Measurements from ENCODE around the gene ZFP37. TPM values are rescaled to one million over a fixed set of nuclear protein-coding genes. Genes with fewer than 3 reads are reported as not detected.
"Not testable (repeated sequence)": the region's sequence is repeated elsewhere in the genome, so short reads cannot be mapped to it uniquely, and the experiment has no call there.

Gene ZFP37
- total RNA-seq, 1 donor from 2014 or later = 14.1 TPM

GRCh38 chr9:113062932-113063310 is 6.4 kb upstream of the ZFP37 start:
- not testable (repeated sequence) for H3F3A ChIP-seq (ENCODE audit: low read depth); H3K9ac ChIP-seq; H3K4me1 Mint-ChIP-seq; H3K4me3 ChIP-seq; H4K20me1 ChIP-seq (ENCODE audit: low read depth); H3K9me3 ChIP-seq (ENCODE audit: low read depth); H3K27ac Mint-ChIP-seq; H3K4me2 ChIP-seq; H3K79me2 ChIP-seq (ENCODE audit: low read depth); H3K4me1 ChIP-seq; H3K36me3 ChIP-seq; H3K27ac ChIP-seq; H3K4me3 Mint-ChIP-seq; H3K36me3 Mint-ChIP-seq; DNase-seq (ENCODE audit: low spot score); H2AFZ ChIP-seq (replicated peaks)
- Mint-ChIP-seq H3K9me3 (peaks cover 15% of the 10 kb centered on the region), H3K27me3 (ENCODE audit: insufficient read depth, low read depth) (peaks cover 12% of the 10 kb centered on the region)
- H3K27me3 ChIP-seq = peaks cover 44% of the 10 kb centered on the region

GRCh38 chr9:113062256-113062931 is 5.9 kb upstream of the ZFP37 start:
- H3K9me3 ChIP-seq (ENCODE audit: low read depth); DNase-seq (ENCODE audit: low spot score); H3K4me3 ChIP-seq; H3K27ac Mint-ChIP-seq; H3F3A ChIP-seq (ENCODE audit: low read depth); H3K4me3 Mint-ChIP-seq; H3K79me2 ChIP-seq (ENCODE audit: low read depth); H3K27ac ChIP-seq; H4K20me1 ChIP-seq (ENCODE audit: low read depth); H3K4me2 ChIP-seq; H3K4me1 Mint-ChIP-seq; H3K36me3 ChIP-seq; H2AFZ ChIP-seq (replicated peaks); H3K4me1 ChIP-seq; H3K36me3 Mint-ChIP-seq; H3K9ac ChIP-seq: not testable (repeated sequence)
- H3K27me3 ChIP-seq = peaks cover 49% of the 10 kb centered on the region
- H3K9me3 Mint-ChIP-seq = peaks cover 15% of the 10 kb centered on the region
- peaks cover 12% of the 10 kb centered on the region for H3K27me3 Mint-ChIP-seq (ENCODE audit: insufficient read depth, low read depth)

GRCh38 chr9:113061072-113061850 is 4.7 kb upstream of the ZFP37 start:
- not testable (repeated sequence) for H3K4me3 ChIP-seq; H3K79me2 ChIP-seq (ENCODE audit: low read depth); H3K4me2 ChIP-seq; H3K4me3 Mint-ChIP-seq; H2AFZ ChIP-seq (replicated peaks); H3K9ac ChIP-seq; H3K36me3 Mint-ChIP-seq; H3K9me3 ChIP-seq (ENCODE audit: low read depth); H3K36me3 ChIP-seq; H3K4me1 Mint-ChIP-seq; H3K27ac Mint-ChIP-seq; H3F3A ChIP-seq (ENCODE audit: low read depth); H3K27ac ChIP-seq; H3K4me1 ChIP-seq; H4K20me1 ChIP-seq (ENCODE audit: low read depth)
- peaks cover 53% of the 10 kb centered on the region for H3K27me3 ChIP-seq
- peak; percentile 32 for DNase-seq (ENCODE audit: low spot score)
- Mint-ChIP-seq H3K27me3 (ENCODE audit: insufficient read depth, low read depth) (peaks cover 12% of the 10 kb centered on the region), H3K9me3 (peaks cover 15% of the 10 kb centered on the region)

- TF ChIP-seq EZH2phosphoT487 (IDR thresholded peaks at IDR 0.05) (peak; percentile 68), EZH2 (IDR thresholded peaks at IDR 0.05) (peak; percentile 69)
- not testable (repeated sequence) for H3K36me3 ChIP-seq; H3K9me3 ChIP-seq (ENCODE audit: low read depth); H3K27ac Mint-ChIP-seq; H3K36me3 Mint-ChIP-seq; H3F3A ChIP-seq (ENCODE audit: low read depth); H3K4me1 Mint-ChIP-seq; H3K4me3 Mint-ChIP-seq; H3K4me3 ChIP-seq; DNase-seq (ENCODE audit: low spot score); H3K9ac ChIP-seq; H3K4me1 ChIP-seq; H2AFZ ChIP-seq (replicated peaks); H4K20me1 ChIP-seq (ENCODE audit: low read depth); H3K27ac ChIP-seq
- peaks cover 53% of the 10 kb centered on the region for H3K27me3 ChIP-seq
- peaks cover 12% of the 10 kb centered on the region for H3K27me3 Mint-ChIP-seq (ENCODE audit: insufficient read depth, low read depth)
- H3K79me2 ChIP-seq (ENCODE audit: low read depth) = peaks cover 13% of the 10 kb centered on the region
- peak overlapping the region; percentile 55 for H3K4me2 ChIP-seq
- peaks cover 15% of the 10 kb centered on the region for H3K9me3 Mint-ChIP-seq
Measured at GRCh38 chr9:113059581-113060284, 3.2 kb upstream of the ZFP37 start.

- peaks cover 3% of the 10 kb centered on the region for H3K36me3 Mint-ChIP-seq
- DNase-seq (ENCODE audit: low spot score) = no peak
- Histone ChIP-seq H3K4me1 (no peaks in the 10 kb centered on the region), H3F3A (ENCODE audit: low read depth) (no peaks in the 10 kb centered on the region), H3K79me2 (ENCODE audit: low read depth) (peaks cover 37% of the 10 kb centered on the region), H3K9ac (no peak overlapping the region), H3K27me3 (peaks cover 43% of the 10 kb centered on the region), H3K27ac (no peak overlapping the region), H3K9me3 (ENCODE audit: low read depth) (peaks cover 12% of the 10 kb centered on the region), H3K4me2 (peak overlapping the region; percentile 80), H4K20me1 (ENCODE audit: low read depth) (no peaks in the 10 kb centered on the region), H3K36me3 (no peaks in the 10 kb centered on the region), H2AFZ (replicated peaks) (peak overlapping the region; percentile 98), H3K4me3 (peak overlapping the region; percentile 80)
- no peak overlapping the region for H3K27ac Mint-ChIP-seq
- no peaks in the 10 kb centered on the region for H3K4me1 Mint-ChIP-seq
- peaks cover 15% of the 10 kb centered on the region for H3K9me3 Mint-ChIP-seq
- no peak for TF ChIP-seq EZH2 (IDR thresholded peaks at IDR 0.05)
- TF ChIP-seq EZH2phosphoT487 (IDR thresholded peaks at IDR 0.05) = no peak
- no peak for TF ChIP-seq CTCF (IDR thresholded peaks at IDR 0.05)
- H3K27me3 Mint-ChIP-seq (ENCODE audit: insufficient read depth, low read depth) = peaks cover 12% of the 10 kb centered on the region
- no peak overlapping the region for H3K4me3 Mint-ChIP-seq
Measured at GRCh38 chr9:113057193-113057592, 669 bp upstream of the ZFP37 start.
